Type B pancreatic cell (in vitro differentiated cells): ENCODE measurements around the gene SRGAP3. TPM values are rescaled to one million over a fixed set of nuclear protein-coding genes. Genes with fewer than 3 reads are reported as not detected.

ENCODE experiments used
- DNase-seq: peaks from one replicate; pipeline ENCODE4 v3.0.0; 2021; ENCODE audit warnings: mixed read lengths; ENCODE audit not compliant: unreplicated experiment; ENCODE audit errors: extremely low spot score
- H3K27ac Mint-ChIP-seq: 2 replicates; pipeline ENCODE4 v1.8.0; 2021; ENCODE audit warnings: mild to moderate bottlenecking, mixed read lengths
- H3K27me3 Mint-ChIP-seq: 2 replicates; pipeline ENCODE4 v1.8.0; 2021; ENCODE audit warnings: mixed read lengths
- H3K36me3 Mint-ChIP-seq: 2 replicates; pipeline ENCODE4 v1.8.0; 2021; ENCODE audit warnings: mixed read lengths
- H3K4me1 Mint-ChIP-seq: one replicate; pipeline ENCODE4 v1.8.0; 2021; ENCODE audit warnings: mixed read lengths; ENCODE audit not compliant: unreplicated experiment
- H3K4me3 Mint-ChIP-seq: 2 replicates; pipeline ENCODE4 v1.8.0; 2021; ENCODE audit warnings: mild to moderate bottlenecking, mixed read lengths
- H3K9me3 Mint-ChIP-seq: 2 replicates; pipeline ENCODE4 v1.8.0; 2021; ENCODE audit warnings: mixed read lengths
- total RNA-seq: library from RNA; stranded (reverse); gene quantifications from 2 replicates; pipeline ENCODE4 v1.2.1, GENCODE V29; 2021; ENCODE audit warnings: low replicate concordance
- TF ChIP-seq, protein P1 (sequence below): fragments of 200-600 bp; sonication (generic); conservative IDR thresholded peaks from 2 replicates; pipeline ENCODE4 v1.5.0; 2021; ENCODE audit warnings: antibody characterized with exemption, mild to moderate bottlenecking

Gene SRGAP3
- total RNA-seq, 1 donor from 2014 or later: 41.7 TPM

DNA sequence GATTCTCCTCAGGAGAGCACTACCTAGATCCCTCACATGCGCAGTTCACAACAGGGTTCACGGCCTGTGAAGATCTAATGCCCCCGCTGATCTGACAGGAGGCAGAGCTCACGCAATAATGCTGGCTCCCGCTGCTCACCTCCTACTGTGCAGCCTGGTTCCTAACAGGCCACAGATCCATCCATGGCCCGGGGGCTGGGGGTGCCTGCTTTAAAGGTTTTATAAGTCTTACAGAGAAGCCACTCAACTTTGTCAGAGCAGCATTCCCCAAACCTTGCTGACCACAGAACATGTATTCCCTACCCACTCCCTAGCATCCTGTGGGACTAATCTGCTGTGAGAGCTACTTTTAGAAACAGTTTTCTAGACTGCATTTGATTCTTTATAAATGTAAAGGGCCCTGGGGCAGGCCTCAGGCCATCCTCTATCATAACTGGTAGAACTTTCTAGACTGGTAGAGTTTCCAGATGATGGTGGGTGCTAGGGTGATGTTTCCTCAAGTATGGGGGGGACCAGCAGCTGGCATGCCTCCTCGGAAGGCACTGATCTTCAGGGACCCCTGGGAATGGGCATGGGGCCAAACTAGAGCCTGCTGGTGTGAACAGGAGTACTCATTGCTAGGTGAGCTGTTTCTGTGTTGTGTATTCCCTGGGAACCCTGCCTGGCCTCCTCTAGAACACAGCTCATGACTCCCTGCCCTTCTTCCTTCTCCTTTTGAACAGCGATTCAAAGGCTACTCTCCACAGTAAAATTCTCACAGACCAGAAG is 260.5 kb downstream of the SRGAP3 start:
- Mint-ChIP-seq H3K27ac (no peak overlapping the region), H3K27me3 (no peaks in the 10 kb centered on the region), H3K9me3 (no peaks in the 10 kb centered on the region), H3K4me1 (peaks cover 18% of the 10 kb centered on the region), H3K36me3 (no peaks in the 10 kb centered on the region), H3K4me3 (no peak overlapping the region)
- no peak for DNase-seq
- TF ChIP-seq, protein P1, sequence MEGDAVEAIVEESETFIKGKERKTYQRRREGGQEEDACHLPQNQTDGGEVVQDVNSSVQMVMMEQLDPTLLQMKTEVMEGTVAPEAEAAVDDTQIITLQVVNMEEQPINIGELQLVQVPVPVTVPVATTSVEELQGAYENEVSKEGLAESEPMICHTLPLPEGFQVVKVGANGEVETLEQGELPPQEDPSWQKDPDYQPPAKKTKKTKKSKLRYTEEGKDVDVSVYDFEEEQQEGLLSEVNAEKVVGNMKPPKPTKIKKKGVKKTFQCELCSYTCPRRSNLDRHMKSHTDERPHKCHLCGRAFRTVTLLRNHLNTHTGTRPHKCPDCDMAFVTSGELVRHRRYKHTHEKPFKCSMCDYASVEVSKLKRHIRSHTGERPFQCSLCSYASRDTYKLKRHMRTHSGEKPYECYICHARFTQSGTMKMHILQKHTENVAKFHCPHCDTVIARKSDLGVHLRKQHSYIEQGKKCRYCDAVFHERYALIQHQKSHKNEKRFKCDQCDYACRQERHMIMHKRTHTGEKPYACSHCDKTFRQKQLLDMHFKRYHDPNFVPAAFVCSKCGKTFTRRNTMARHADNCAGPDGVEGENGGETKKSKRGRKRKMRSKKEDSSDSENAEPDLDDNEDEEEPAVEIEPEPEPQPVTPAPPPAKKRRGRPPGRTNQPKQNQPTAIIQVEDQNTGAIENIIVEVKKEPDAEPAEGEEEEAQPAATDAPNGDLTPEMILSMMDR: no peak

DNA sequence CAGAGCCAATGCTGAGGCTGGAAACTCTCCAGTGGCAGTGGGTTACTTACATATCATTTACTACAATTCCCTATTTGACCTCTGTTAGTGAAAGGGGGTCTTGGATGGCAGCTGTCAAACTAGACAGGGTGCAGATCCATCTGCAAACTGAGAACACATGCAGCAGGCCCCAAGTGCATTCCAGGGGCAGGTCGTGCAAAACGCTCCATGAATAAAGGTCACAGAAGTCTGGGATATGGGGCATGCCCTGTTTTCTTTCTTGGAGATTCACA is 261.1 kb downstream of the SRGAP3 start:
- TF ChIP-seq, protein P1: no peak
- peaks cover 24% of the 10 kb centered on the region for H3K4me1 Mint-ChIP-seq
- H3K36me3 Mint-ChIP-seq: no peaks in the 10 kb centered on the region
- no peaks in the 10 kb centered on the region for H3K27me3 Mint-ChIP-seq
- no peak overlapping the region for H3K27ac Mint-ChIP-seq
- H3K9me3 Mint-ChIP-seq: no peaks in the 10 kb centered on the region
- no peak for DNase-seq
- H3K4me3 Mint-ChIP-seq: peak overlapping the region; percentile 59

DNA sequence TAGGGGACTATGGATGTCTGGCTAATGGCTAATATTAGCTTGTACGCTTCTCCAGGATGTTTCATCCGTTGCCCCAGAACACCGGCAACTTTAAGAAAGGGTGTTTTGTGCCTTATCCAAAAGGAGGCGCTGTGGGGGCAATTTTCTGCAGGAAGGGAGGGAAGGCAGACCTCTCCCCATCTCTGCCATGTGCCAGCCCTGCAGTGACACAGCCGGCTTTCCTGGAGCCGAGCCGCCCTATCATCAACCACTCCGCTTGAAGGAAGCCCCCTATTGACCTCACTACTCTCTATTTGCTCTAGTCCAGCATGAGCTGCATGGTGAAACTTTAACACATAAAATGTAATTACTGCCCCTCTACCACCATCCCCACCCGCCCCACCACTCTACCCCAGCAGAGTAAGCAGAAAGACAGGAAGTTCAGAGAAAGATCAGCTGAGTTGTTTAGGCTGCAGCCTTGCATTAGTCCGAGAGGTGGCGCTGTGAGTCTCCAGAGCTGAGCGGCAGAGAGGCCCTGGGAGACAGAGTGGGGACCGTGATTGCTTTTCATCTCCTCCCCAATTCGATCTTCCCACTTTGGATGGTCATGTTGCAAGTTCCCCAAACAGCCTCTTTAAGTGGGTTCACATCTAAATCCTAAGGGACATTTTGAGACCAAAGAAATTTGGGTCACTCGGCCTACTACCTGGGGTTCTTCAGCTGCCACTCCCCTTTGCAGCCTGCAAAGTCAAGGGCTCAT is 261.6 kb downstream of the SRGAP3 start:
- TF ChIP-seq, protein P1: peak; percentile 89
- Mint-ChIP-seq H3K4me1 (peaks cover 27% of the 10 kb centered on the region), H3K9me3 (no peaks in the 10 kb centered on the region), H3K4me3 (peak overlapping the region; percentile 59), H3K27me3 (no peaks in the 10 kb centered on the region), H3K27ac (no peak overlapping the region), H3K36me3 (no peaks in the 10 kb centered on the region)
- no peak for DNase-seq

DNA sequence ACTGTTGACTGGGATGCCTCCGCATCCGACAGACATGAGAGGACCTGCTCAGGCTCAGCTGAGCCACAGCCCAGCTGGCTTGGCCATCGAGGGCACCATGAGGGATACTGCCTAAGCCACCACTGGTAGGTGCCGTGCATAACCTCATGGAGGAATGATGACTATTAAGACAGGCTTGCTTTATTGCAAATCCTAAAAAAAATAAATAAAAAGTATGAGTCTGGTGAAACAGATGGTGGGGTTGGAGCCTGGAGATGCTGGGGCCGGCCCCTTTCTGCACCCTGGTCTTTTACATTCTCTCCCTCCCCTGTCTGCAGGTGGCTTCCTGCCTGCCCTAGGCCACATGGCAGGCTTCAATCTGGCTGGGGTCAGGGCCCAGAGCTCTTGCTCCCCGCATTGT is 262.2 kb downstream of the SRGAP3 start:
- H3K4me3 Mint-ChIP-seq: no peak overlapping the region
- H3K27ac Mint-ChIP-seq: no peak overlapping the region
- H3K9me3 Mint-ChIP-seq: no peaks in the 10 kb centered on the region
- DNase-seq: no peak
- H3K36me3 Mint-ChIP-seq: no peaks in the 10 kb centered on the region
- TF ChIP-seq, protein P1: no peak
- no peaks in the 10 kb centered on the region for H3K27me3 Mint-ChIP-seq
- peaks cover 32% of the 10 kb centered on the region for H3K4me1 Mint-ChIP-seq

DNA sequence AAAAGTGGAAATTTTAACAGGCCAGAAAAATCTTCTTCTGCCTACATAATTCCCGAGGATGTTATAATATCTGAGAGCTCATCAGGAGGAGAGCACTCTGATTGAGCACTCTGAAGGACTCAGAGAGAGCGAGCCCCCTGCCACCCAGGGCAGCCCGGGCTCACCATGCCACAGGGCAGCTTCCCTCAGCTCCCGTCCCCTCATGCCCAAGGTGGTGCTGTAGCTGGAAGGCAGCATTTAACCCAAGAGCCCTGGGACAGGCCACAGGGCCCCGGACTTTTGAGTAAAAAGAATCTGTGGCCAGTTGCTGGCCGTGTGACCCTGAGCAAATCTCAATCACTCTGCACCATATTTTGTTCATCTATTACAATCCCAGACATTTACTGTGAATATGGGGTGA is 262.7 kb downstream of the SRGAP3 start:
- Mint-ChIP-seq H3K27me3 (no peaks in the 10 kb centered on the region), H3K27ac (no peak overlapping the region), H3K36me3 (no peaks in the 10 kb centered on the region), H3K9me3 (no peaks in the 10 kb centered on the region), H3K4me3 (no peak overlapping the region), H3K4me1 (peaks cover 36% of the 10 kb centered on the region)
- TF ChIP-seq, protein P1: no peak
- DNase-seq: no peak
